ENCODE measurements around the gene ADCY9.

Gene ADCY9

GRCh38 chr16:3999479-4000325 lies 116.5 kb downstream of the ADCY9 start:
- no peak for DNase-seq

GRCh38 chr16:3998793-3999478 lies 117.3 kb downstream of the ADCY9 start:
- peak; percentile 14 for DNase-seq

GRCh38 chr16:3997231-3997841 lies 118.9 kb downstream of the ADCY9 start:
- DNase-seq, result no peak

- DNase-seq, result no peak
Measured at GRCh38 chr16:3995001-3995400, 121.2 kb downstream of the ADCY9 start.

GRCh38 chr16:3993052-3993785 lies 123.0 kb downstream of the ADCY9 start:
- DNase-seq, result no peak

GRCh38 chr16:3992297-3993051 lies 123.8 kb downstream of the ADCY9 start:
- no peak for DNase-seq

GRCh38 chr16:3988824-3989223 lies 127.4 kb downstream of the ADCY9 start:
- no peak for DNase-seq

- DNase-seq, result no peak
Measured at GRCh38 chr16:3988011-3988410, 128.2 kb downstream of the ADCY9 start.

GRCh38 chr16:3987231-3987630 lies 129.0 kb downstream of the ADCY9 start:
- DNase-seq, result no peak

GRCh38 chr16:3986235-3986544 lies 130.1 kb downstream of the ADCY9 start:
- no peak for DNase-seq

GRCh38 chr16:3984111-3985060 lies 131.9 kb downstream of the ADCY9 start:
- no peak for DNase-seq

- DNase-seq, result no peak
Measured at GRCh38 chr16:3983081-3983520, 133.1 kb downstream of the ADCY9 start.

GRCh38 chr16:3982216-3982615 lies 134.0 kb downstream of the ADCY9 start:
- no peak for DNase-seq

GRCh38 chr16:3980253-3981111 lies 135.8 kb downstream of the ADCY9 start:
- no peak for DNase-seq

- DNase-seq, result no peak
Measured at GRCh38 chr16:3979518-3979917, 136.7 kb downstream of the ADCY9 start.

- DNase-seq, result no peak
Measured at GRCh38 chr16:3979070-3979469, 137.2 kb downstream of the ADCY9 start.

GRCh38 chr16:3977376-3977775 lies 138.9 kb downstream of the ADCY9 start:
- DNase-seq, result no peak

GRCh38 chr16:3974751-3975150 lies 141.5 kb downstream of the ADCY9 start:
- no peak for DNase-seq

GRCh38 chr16:3971706-3972105 lies 144.5 kb downstream of the ADCY9 start:
- no peak for DNase-seq

- DNase-seq, result no peak
Measured at GRCh38 chr16:3971261-3971660, 145.0 kb downstream of the ADCY9 start.

Measured in NCI-H446 treated with DMSO at 0.1 percent for 48 hours (cell line).